ENCODE measurements around the gene WWOX.

DNA sequence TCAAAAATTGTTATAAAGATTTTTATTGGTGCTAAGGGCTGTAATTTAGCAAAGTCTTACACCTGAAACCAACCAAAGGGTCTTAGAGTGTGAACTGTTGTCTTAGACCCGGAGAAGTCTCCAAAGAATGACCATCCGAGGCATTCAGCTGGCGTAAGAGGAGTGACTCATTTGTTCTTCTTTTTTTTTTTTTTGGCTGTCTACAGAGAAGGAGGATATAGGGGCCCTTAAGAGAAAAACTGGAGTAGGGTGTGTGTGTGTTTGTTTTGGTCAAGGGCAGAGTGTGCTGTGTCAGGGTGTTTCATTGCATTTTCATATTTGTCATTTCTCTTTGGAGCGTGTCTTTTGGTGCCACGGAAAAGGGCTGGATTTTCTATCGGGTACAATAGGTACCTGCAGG, 508.0 kb downstream of the WWOX start:
- TF ChIP-seq, protein P1, sequence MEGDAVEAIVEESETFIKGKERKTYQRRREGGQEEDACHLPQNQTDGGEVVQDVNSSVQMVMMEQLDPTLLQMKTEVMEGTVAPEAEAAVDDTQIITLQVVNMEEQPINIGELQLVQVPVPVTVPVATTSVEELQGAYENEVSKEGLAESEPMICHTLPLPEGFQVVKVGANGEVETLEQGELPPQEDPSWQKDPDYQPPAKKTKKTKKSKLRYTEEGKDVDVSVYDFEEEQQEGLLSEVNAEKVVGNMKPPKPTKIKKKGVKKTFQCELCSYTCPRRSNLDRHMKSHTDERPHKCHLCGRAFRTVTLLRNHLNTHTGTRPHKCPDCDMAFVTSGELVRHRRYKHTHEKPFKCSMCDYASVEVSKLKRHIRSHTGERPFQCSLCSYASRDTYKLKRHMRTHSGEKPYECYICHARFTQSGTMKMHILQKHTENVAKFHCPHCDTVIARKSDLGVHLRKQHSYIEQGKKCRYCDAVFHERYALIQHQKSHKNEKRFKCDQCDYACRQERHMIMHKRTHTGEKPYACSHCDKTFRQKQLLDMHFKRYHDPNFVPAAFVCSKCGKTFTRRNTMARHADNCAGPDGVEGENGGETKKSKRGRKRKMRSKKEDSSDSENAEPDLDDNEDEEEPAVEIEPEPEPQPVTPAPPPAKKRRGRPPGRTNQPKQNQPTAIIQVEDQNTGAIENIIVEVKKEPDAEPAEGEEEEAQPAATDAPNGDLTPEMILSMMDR (IDR thresholded peaks at IDR 0.05; ENCODE audit: low read length) = no peak
- TF ChIP-seq EZH2 (optimal IDR thresholded peaks at IDR 0.05; ENCODE audit: low read depth, low read length) = no peak

Measured in MM.1S (cell line).